Measurements from ENCODE around the gene C10orf71.

DNA sequence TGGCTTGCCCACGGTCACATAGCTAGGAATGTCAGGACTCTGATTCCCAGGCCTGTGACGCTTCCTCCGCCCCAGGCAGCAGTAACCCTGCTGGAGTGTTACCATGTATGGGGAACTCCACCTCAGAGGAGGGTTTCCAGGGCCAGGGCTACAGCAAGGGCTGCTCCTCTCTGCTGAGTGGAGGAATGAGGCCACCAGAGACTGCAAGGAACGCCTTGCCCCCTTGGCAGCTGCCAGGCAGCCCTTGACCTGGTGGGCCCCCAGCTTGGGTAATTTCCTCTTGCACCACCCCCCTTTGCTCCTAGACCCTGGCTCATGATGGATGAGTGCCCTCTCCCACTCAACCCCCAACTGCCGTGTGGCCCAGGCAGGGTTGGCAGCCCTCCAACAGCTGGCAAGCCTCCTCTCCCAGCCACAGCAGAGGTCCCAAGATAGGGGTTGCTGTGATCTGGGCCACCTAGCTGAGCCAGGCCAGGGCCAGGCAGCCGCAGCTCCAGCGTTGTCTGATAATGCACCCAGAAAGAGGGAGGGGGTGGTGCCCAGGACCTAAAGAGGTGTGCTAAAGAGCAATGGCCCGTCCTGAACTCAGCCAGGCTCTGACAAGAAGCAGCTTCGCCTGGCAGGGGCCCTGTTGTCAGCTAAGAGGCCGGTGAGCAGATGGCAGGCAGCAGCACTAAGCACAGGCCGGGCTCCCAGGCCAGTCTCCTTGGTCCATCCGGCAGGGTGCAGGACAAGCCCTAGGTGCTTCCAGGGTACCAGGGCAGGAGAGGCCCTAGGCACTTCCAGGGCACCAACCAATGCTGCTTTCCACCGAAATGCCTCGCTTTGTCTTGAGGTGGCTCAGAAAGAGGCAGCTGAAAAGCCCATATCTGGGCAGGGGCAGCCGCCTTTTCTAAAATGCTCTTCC is 61.6 kb downstream of the C10orf71 start:
- TF ChIP-seq EP300 (IDR thresholded peaks at IDR 0.05; ENCODE audit: borderline replicate concordance) (no peak), FOXM1 (IDR thresholded peaks at IDR 0.05; ENCODE audit: borderline replicate concordance, low read depth) (no peak), MAX (IDR thresholded peaks at IDR 0.05) (no peak), TEAD4 (IDR thresholded peaks at IDR 0.05) (no peak), YY1 (IDR thresholded peaks at IDR 0.05; ENCODE audit: low read depth) (no peak), TAF1 (IDR thresholded peaks at IDR 0.05; ENCODE audit: low read depth) (no peak)
- TF ChIP-seq, protein P1, sequence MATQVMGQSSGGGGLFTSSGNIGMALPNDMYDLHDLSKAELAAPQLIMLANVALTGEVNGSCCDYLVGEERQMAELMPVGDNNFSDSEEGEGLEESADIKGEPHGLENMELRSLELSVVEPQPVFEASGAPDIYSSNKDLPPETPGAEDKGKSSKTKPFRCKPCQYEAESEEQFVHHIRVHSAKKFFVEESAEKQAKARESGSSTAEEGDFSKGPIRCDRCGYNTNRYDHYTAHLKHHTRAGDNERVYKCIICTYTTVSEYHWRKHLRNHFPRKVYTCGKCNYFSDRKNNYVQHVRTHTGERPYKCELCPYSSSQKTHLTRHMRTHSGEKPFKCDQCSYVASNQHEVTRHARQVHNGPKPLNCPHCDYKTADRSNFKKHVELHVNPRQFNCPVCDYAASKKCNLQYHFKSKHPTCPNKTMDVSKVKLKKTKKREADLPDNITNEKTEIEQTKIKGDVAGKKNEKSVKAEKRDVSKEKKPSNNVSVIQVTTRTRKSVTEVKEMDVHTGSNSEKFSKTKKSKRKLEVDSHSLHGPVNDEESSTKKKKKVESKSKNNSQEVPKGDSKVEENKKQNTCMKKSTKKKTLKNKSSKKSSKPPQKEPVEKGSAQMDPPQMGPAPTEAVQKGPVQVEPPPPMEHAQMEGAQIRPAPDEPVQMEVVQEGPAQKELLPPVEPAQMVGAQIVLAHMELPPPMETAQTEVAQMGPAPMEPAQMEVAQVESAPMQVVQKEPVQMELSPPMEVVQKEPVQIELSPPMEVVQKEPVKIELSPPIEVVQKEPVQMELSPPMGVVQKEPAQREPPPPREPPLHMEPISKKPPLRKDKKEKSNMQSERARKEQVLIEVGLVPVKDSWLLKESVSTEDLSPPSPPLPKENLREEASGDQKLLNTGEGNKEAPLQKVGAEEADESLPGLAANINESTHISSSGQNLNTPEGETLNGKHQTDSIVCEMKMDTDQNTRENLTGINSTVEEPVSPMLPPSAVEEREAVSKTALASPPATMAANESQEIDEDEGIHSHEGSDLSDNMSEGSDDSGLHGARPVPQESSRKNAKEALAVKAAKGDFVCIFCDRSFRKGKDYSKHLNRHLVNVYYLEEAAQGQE (IDR thresholded peaks at IDR 0.05; ENCODE audit: low read depth), result no peak
